Fibroblast of villous mesenchyme (primary cell): Measurements from ENCODE around the gene ZFP62. TPM values are rescaled to one million over a fixed set of nuclear protein-coding genes. Genes with fewer than 3 reads are reported as not detected.

Experiments
- DNase-seq: peaks from one replicate; pipeline ENCODE4 v3.0.0-alpha.2; 2010; ENCODE audit warnings: low read depth
- H3K4me3 ChIP-seq: 2 replicates; pipeline ENCODE4 v1.5.1; 2011; ENCODE audit warnings: low read depth, mild to moderate bottlenecking, low read length
- total RNA-seq: library from RNA; depleted of rRNA; stranded (reverse); fragments of >200 nt; gene quantifications from 2 replicates; pipeline ENCODE4 v1.2.3, GENCODE V29; 2012
- TF ChIP-seq, protein P1 (sequence below): IDR thresholded peaks from 2 replicates; pipeline ENCODE4 v1.5.1; 2012; ENCODE audit warnings: low read depth, mild to moderate bottlenecking, low read length; ENCODE audit not compliant: insufficient read depth

Gene ZFP62
- total RNA-seq, 1 donor, result 12.5 TPM

GRCh38 chr5:180804129-180804618 is 56.9 kb downstream of the ZFP62 start:
- TF ChIP-seq, protein P1, sequence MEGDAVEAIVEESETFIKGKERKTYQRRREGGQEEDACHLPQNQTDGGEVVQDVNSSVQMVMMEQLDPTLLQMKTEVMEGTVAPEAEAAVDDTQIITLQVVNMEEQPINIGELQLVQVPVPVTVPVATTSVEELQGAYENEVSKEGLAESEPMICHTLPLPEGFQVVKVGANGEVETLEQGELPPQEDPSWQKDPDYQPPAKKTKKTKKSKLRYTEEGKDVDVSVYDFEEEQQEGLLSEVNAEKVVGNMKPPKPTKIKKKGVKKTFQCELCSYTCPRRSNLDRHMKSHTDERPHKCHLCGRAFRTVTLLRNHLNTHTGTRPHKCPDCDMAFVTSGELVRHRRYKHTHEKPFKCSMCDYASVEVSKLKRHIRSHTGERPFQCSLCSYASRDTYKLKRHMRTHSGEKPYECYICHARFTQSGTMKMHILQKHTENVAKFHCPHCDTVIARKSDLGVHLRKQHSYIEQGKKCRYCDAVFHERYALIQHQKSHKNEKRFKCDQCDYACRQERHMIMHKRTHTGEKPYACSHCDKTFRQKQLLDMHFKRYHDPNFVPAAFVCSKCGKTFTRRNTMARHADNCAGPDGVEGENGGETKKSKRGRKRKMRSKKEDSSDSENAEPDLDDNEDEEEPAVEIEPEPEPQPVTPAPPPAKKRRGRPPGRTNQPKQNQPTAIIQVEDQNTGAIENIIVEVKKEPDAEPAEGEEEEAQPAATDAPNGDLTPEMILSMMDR, result no peak
- no peak overlapping the region for H3K4me3 ChIP-seq
- no peak for DNase-seq

DNA sequence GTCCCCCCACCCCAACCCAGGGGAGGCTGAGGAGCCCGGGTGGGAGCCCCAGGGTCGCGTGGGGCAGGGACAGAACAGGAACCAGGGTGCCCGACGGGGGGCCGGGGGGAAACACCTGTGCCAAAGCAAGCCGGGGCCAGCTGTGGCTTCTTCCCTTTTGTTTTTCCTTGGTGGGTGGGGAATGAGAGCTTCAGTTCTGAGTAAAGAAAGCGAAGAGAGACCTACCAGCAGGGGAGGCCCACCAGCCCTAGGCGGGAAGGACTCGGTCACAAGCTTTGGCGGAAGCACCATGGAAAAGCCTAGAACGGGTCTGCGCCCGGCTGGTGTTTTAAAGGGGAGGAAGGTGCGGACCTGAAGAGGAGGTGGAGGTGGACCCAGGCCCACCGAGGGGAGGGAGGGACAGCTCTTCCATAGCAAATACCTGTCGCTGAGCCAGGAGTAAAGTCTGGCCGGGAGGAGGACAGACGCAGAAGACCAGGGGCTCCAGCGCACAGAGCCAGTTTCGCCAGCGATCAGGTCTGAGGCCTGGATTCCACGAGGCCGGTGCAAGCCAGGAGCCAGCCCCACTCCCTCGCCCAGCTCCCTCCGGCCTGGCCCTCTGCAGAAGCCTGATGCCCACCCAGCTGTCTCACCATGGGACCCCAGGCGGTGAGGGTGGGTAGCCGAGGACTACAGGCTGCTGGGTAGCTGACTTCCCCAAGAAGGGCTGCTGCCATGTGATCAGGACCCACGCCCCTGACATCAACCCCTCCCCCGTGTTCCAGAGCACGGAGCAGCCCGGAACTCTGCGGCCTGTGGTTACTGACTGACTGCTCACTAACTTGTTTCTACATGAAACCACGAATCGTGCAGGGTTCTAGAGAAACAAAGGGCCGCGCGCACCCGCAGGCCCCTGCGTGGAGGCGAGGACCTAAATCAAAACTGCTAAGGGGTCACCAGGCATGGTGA is 57.6 kb downstream of the ZFP62 start:
- DNase-seq, result peak; percentile 46
- TF ChIP-seq, protein P1, result peak; percentile 28
- H3K4me3 ChIP-seq, result peak overlapping the region; percentile 54

- H3K4me3 ChIP-seq, result peak within 1 kb of the TSS; percentile 88
- TF ChIP-seq, protein P1, result no peak
- DNase-seq, result peak; percentile 90
These were observed 58.5 kb downstream of the ZFP62 start, which contains the start of gene MGAT1 for GRCh38 chr5:180802325-180803180. MGAT1 (minus strand) TSS chr5:180802806; CDS start chr5:180792971, 9,835 bp downstream.

DNA sequence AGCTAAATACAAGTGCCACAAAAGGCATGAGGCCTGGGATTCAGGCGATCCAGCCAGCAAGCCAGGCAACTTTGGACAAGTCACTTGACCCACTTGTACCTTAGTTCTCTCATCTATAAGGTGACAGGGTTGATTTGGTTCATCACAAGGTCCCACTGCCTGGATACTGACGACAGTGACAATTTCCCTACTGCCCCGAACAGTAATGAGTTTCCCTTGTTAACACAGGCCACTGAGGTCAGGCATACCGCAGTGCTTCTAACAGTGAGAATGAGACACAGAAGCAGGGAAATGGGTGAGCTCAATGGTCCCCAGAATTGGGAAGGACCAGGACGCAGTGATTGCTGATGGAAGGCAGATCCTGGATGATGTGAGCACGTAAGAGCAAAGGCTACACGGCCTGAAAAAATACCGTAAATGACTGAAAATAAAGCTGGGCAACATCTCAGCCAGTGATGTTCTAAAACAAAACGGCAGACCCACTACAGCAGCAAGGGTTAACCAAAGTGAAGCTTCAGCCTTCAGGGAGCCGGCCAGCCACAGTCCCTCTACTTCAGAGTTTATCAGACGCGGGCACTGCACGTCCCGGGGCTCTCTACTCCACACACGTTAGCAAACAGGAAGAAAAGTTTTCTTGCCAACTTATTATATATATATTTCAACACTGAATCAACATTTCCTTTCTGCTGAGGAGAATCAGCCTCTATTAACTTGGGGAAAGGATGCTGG is 59.3 kb downstream of the ZFP62 start:
- peak overlapping the region; percentile 88 for H3K4me3 ChIP-seq
- TF ChIP-seq, protein P1, result no peak
- DNase-seq, result no peak

DNA sequence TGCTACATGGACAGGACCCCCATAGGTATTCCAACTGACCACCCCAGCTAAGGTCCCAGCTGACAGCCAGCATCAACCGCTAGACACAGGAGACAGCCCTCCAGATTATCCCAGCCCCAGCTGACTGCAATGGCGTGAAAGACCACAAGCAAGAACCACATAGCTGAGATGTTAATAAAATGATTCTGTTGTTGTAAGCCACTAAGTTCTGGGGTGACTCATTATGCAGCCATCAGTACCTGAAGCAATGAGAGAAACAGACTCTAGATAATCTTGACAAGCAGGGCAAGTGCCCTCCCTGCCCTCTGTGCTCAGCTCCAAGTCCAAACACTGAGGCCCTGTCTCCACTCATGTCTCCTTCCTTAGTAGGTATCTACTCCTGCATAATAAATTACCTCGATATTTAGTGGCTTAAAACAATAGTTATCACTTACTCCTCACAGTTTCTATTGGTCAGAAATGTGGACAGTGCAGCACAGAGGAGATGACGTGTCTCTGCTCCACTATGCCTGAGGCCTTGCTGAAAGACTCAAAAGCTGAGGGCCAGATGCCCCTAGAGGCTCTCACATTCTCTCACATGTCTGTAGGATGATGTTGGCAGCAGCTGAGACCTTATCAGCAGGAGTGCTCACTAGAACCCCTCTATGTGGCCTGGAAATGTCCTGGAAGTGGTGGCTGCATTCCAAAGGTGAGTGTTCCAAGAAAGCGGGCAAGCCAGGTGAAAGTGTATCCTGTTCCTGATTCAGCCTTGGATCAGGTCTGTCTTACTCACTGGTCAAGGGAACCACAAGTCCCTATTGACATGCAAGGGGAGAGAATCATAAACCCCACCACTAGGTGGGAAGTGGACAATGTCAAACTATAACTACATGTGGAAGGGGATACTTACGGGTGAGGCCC is 60.9 kb downstream of the ZFP62 start:
- TF ChIP-seq, protein P1, result peak; percentile 5
- no peak overlapping the region for H3K4me3 ChIP-seq
- DNase-seq, result peak; percentile 61
